IMR-90 (cell line): Measurements from ENCODE around the gene MRM1. TPM values are rescaled to one million over a fixed set of nuclear protein-coding genes. Genes with fewer than 3 reads are reported as not detected.

ENCODE experiments used
- polyA plus RNA-seq, 3 experiments: library from polyadenylated mRNA; depleted of rRNA; stranded (reverse); fragments of >200 nt; gene quantifications; 2 replicates each; pipeline ENCODE4 v1.2.3, GENCODE V29; 2012; ENCODE audit warnings: low replicate concordance in 1 of 3
- total RNA-seq: library from RNA; depleted of rRNA; stranded (reverse); fragments of >200 nt; gene quantifications from 2 replicates; pipeline ENCODE4 v1.2.3, GENCODE V29; 2012; rRNA removed
- TF ChIP-seq, protein P1 (sequence below): fragments of 150-350 bp; IDR thresholded peaks from 2 replicates; pipeline ENCODE4 v1.6.1; 2017; ENCODE audit warnings: mild to moderate bottlenecking, antibody characterized with exemption, low read length, low read depth

The MRM1 gene
- total and polyA plus RNA-seq, 2 of the 4 experiments (the other 2 are of a cell fraction) = 2.2 to 5.3 TPM

DNA sequence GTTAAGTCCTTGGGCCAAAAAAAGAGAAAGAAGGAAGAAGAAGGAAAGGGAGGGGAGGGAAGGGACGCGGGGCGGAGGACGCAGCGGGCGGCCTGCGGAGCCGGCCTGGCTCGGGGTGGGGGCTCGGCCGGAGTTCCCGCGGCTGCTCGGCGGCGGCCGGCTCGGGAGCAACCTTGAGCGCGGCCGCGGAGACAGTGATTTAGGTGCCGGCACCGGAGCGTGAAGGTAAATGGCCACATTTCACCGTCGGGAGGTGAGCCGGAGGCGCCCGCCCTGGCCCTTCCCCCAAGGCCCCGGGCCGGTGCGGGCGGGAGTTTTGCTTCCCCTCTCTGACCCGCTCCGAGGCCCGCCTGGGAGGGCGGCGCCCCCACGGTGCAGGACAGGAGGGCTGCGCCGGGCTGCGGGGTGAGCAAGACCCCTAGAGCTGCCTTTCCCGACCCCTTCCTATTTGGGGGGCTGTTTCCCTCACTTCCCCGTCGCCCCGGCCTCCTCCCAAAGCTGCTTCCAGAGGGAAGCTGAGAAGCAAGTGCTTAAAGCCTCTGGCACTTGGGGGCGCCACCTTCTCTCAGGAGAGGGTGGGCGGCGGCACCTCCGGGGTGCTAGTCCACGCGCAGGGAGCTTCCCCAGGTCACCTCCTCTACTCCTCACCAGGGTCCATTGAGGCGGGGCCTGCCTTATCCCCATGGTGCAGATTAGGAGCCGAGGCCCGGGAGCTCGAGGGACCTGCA is 56.5 kb downstream of the MRM1 start (continued):
- TF ChIP-seq, protein P1, sequence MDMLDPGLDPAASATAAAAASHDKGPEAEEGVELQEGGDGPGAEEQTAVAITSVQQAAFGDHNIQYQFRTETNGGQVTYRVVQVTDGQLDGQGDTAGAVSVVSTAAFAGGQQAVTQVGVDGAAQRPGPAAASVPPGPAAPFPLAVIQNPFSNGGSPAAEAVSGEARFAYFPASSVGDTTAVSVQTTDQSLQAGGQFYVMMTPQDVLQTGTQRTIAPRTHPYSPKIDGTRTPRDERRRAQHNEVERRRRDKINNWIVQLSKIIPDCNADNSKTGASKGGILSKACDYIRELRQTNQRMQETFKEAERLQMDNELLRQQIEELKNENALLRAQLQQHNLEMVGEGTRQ = no peak

Other genes starting within 250 kb of the MRM1 start
- gene TBC1D3H, start 213.1 kb upstream of the MRM1 start, total RNA-seq = not detected in 2 replicates
- not detected in 2 replicates for gene TBC1D3H, start 213.1 kb upstream of the MRM1 start, polyA plus RNA-seq (2012; rRNA removed)
- 27.8 and 35.3 TPM in 2 replicates for gene ZNHIT3, start 114.9 kb upstream of the MRM1 start, total RNA-seq
- gene ZNHIT3, start 114.9 kb upstream of the MRM1 start, polyA plus RNA-seq (2012; rRNA removed) = 47.4 and 52.3 TPM in 2 replicates
- 32.5 and 35.8 TPM in 2 replicates for gene MYO19, start 66.7 kb upstream of the MRM1 start, total RNA-seq
- gene MYO19, start 66.7 kb upstream of the MRM1 start, polyA plus RNA-seq (2012; rRNA removed) = 52.3 and 55.6 TPM in 2 replicates
- 4.5 and 6.1 TPM in 2 replicates for gene PIGW, start 66.6 kb upstream of the MRM1 start, total RNA-seq
- 4.8 and 5.5 TPM in 2 replicates for gene PIGW, start 66.6 kb upstream of the MRM1 start, polyA plus RNA-seq (2012; rRNA removed)
- gene GGNBP2, start 56.7 kb upstream of the MRM1 start, total RNA-seq = 40.7 and 44.2 TPM in 2 replicates
- 47.7 and 56.2 TPM in 2 replicates for gene GGNBP2, start 56.7 kb upstream of the MRM1 start, polyA plus RNA-seq (2012; rRNA removed)
- gene DHRS11, start 9.7 kb upstream of the MRM1 start, total RNA-seq = 4.7 and 7.0 TPM in 2 replicates
- 14.5 and 14.6 TPM in 2 replicates for gene DHRS11, start 9.7 kb upstream of the MRM1 start, polyA plus RNA-seq (2012; rRNA removed)